Right renal cortex interstitium (tissue), 3 donors: Measurements from ENCODE around the gene UQCC2. TPM values are rescaled to one million over a fixed set of nuclear protein-coding genes. Genes with fewer than 3 reads are reported as not detected.

Experiments used
- DNase-seq, 3 donors: peaks; one replicate each; pipeline ENCODE4 v3.0.0-alpha.2; 2013; ENCODE audit warnings: low read depth in 3 of 3, low spot score in 2 of 3
- polyA plus RNA-seq, 3 donors: library from polyadenylated mRNA; unstranded; fragments of 120-200 nt; gene quantifications; one replicate each; pipeline ENCODE4 v1.2.1, GENCODE V29; 2013; ENCODE audit not compliant: insufficient read length in 3 of 3

UQCC2 gene
- polyA plus RNA-seq, 3 donors, result 48.7 to 60.2 (median 60.2) TPM

- DNase-seq, result no peak
Observed at GRCh38 chr6:33708516-33709204, 2.8 kb downstream of the UQCC2 start.

DNA sequence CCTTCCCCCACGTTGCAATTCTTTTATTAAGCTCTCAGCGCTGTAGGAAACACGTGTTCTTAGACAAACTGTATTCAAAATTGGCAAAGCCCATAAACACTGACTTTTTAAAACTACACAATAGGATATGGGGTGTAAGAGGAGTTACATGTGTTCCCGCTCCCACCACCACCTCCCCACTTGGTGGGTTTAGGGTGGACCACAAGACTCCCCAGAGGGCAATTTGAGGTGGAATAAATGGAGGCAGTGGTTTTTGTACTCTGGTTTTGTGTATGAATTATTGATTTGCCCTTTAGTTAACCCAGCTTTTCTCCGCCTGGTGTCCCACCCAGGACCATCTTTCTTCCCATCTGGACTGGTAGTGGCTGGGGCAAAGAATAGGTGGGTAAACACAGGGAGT, 3.7 kb downstream of the UQCC2 start:
- no peak for DNase-seq

DNA sequence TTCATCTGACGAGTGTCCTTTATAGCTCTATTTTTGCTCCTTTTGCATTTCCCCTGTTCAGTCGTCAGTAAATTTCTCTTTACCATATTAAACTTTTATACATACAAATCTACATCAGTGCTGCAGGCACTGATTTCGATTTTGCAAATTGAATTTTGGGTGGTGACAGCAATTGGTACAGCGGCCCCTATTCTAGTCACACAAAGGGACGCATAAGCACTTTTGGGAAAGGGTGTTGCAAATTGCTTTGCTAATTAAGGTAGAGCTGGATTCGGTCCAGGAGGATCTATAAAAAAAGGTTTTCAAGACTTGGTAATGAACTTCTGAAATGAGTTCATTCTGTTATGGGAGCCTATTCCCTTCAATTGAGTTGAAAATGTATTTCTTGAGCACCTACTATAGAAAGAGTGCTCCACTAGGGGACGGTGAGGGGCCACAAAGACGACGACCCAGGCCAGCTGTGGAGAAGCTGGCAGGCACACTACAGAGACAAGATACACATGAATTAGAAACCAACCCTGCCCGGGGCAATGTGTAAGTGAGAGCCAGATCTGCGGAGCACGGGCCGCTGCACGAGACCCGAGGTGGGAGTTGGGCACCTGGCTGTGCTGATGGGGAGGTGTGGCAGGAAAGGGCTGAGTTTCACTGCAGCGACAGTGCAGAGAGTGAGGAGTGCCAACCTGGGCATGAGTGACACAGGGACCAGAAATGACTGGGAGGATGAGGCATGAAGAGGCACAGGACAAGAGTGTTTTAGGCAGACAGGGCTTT, 5.4 kb downstream of the UQCC2 start:
- no peak for DNase-seq

DNA sequence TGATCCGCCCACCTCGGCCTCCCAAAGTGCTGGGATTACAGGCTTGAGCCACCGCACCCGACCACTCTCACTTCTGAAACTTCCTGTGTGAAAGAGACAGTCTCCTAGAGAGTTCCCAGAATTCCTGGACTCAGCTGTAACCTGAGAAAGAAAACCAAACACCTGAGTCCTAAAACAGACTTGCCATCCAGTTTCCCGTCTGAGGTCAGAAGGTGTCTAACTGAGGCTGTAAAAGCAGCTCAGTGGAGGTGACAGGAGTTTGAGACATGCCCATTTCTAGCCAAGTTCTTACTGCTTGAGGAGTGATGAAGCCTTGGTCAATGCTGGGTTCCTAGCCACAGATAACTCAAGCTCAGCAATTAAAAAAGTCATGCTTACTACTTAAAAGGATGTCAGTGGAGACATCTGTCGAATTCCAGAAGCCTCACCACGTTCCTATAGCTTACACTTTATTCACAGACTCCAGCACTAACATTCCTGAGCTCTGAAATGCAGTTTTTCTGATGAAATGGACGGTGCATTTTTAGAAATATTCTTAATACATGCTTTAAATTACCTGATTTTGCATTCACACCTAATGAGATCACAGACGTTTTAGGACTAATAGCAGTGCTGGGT, 6.1 kb downstream of the UQCC2 start:
- no peak for DNase-seq

- no peak for DNase-seq
Observed at GRCh38 chr6:33704215-33705066, 7.1 kb downstream of the UQCC2 start.

- DNase-seq, result no peak
Observed at GRCh38 chr6:33702345-33702977, 9.0 kb downstream of the UQCC2 start.

DNA sequence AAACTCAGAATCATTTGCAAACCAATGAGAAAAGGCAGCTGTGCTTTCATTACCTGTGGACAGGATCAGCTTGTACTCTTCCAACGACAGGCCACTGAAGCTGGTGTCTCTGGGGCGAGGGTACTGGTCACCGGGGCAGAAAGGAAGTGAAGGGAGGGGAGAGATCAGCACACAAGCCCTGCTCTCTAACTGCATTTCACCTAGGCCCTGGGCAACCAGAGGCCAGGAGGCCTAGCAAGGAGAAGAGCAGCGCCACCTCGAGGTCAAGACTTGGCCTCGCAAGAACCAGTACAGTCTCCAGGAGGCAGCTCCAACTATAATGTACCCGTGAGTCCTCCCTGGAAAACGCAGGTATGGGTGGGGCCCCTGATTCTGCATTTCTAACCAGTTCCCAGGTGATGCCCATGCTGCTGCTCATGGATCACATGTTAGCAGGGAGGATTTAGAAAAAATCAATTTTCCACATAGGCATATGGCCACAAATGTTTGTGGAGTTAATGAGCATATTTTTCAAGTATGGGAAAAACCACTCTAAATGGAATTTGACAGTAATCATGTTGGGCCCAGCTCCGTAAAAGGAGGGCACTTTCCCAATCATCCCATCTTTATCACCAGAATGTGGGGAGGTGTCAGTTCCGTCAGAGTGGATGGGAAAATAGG, 11.0 kb downstream of the UQCC2 start:
- no peak for DNase-seq

GRCh38 chr6:33699739-33700138, 11.8 kb downstream of the UQCC2 start:
- DNase-seq, result no peak

- no peak for DNase-seq
Observed at GRCh38 chr6:33699131-33699530, 12.4 kb downstream of the UQCC2 start.

DNA sequence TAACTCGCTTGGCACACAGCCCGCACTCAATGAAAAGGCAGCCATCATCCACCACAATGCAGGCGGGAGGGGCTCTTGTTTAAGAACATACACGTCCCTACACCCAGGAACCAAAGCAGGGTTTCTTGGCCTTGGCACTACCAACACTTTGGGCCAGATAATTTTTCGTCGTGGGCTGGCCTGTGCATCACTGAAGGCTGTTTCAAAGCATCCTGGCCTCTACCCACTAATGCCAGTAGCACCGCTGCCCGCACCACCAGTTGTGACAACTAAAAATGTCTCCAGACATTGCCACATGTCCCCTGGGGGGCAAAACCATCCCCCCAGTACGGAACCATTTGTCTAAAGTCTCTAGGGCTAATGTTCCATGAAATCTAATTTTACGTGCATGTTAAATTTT, 13.0 kb downstream of the UQCC2 start:
- no peak for DNase-seq

DNA sequence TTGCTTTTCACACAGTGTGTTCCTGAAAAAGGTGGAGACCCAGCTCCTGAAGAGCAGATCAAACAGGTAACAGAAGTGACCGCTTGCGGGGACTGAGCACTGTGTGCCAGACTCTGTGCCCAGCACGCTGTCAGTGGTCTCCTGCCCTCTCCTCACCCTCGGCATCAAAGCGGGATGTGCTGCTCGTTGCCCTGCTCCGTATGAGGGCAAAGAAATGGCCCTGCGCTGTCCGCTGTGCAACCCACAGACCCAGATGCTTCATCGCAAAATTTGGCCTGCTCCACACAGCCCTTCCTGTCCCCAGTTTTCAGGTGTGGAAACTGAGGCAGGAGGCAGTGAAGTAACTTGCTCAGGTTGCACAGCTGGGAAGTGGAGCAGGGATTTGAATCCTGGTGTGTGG, 13.7 kb downstream of the UQCC2 start:
- no peak for DNase-seq

- DNase-seq, result no peak
Observed at GRCh38 chr6:33696548-33697518, 14.7 kb downstream of the UQCC2 start.

DNA sequence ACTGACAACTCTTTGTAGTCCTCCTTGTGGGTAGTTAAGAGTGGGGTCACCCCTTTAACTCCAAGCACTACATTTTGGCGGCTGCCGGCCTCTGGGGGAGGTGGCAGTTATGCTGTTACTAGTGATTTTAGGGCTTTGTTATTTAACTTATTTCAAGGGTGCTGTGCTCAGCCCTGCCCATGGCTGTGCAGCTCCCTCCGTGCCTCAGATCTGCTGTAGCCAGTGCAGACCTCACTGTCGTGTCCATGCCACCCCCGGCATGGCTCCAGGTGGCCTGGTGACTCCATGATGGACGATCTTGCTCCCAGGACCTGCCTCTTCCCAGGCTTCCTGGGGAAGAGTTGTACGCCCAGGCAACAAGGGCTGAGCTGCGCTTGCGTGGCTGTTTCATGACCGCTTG, 15.4 kb downstream of the UQCC2 start:
- no peak for DNase-seq

- no peak for DNase-seq
Observed at GRCh38 chr6:33695451-33695887, 16.0 kb downstream of the UQCC2 start.

- no peak for DNase-seq
Observed at GRCh38 chr6:33694977-33695376, 16.5 kb downstream of the UQCC2 start.

DNA sequence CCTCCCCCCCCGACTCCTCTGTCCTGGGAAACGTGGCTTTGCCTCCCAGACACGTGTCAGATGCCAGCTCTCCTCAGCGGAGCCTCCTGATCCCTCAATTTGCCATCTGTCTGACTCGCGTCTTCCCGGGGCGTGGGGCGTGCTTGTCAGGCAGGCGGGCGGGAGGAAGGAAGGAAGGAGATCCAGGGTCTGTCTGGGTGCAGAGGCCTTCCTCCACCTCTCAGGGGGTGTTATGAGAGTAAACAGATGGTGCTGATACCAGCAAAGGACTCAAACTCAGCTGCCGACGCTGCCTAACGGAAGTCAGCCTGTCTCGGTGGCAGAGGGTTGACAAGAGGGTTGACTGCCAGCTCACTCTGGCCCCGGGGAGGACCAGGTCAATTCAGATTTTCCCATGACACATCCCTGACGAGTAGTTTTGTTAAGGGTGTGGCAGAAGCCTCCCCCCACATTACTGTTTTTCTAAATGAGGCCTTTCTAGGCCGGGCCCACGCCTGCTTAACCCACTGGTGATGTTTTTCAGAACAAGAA, 17.0 kb downstream of the UQCC2 start:
- DNase-seq, result no peak

DNA sequence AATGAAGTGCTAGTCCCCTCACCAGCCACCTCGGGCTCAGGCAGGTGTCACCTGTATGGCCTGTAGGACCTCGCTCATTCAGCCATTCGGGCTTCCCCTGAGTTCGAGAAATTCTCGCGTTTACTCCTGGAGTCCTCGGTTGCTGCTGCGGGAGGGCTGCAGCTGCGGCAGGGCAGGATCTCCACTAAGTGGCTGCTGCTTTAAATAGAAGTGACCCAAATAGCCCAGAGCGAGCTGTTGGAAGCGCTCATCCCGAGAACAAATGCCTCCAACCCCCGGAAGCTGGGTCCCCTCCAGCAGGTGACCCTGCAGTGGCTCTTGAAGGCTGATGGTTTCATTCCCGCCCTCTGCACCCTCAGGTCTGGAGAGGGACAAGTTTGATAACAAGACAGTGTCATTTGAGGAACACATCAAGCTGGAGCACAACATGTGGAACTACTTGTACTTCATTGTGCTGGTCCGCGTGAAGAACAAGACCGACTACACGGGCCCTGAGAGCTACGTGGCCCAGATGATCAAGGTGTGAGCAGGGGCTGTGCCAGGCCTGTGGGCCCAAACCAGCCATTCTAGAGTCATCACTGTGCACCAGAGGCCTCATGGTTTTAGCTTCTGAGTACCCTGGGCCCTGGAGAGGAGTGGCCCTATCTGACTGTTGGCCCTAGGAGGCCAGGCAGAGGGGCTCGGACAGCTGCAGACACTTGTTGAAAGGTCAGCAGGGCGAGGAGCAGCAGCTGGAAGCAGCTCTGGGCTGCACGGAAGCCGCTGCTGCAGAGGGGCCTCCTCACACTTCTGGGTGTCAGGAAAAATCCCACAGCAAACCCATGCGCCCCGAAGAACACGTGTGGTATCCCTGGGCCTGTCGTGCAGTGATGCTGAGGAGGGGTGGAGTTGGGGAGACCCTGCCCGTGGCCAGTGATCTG, 18.1 kb downstream of the UQCC2 start:
- DNase-seq, result no peak
